NCI-H526 treated with DMSO at 0.1 percent for 48 hours (cell line): ENCODE data around the gene NXPE4.
"Not testable (repeated sequence)": the region's sequence is repeated elsewhere in the genome, so short reads cannot be mapped to it uniquely, and the experiment has no call there.

Source experiments
- DNase-seq: peaks from one replicate; lab custom pipeline; 2025; lab: John Stamatoyannopoulos, UW

The NXPE4 gene

GRCh38 chr11:114610550-114610949 lies 15.0 kb upstream of the NXPE4 start:
- DNase-seq = no peak

GRCh38 chr11:114609429-114609828 lies 13.8 kb upstream of the NXPE4 start:
- no peak for DNase-seq

- DNase-seq = not testable (repeated sequence)
Observed at GRCh38 chr11:114608605-114609004, 13.0 kb upstream of the NXPE4 start.

DNA sequence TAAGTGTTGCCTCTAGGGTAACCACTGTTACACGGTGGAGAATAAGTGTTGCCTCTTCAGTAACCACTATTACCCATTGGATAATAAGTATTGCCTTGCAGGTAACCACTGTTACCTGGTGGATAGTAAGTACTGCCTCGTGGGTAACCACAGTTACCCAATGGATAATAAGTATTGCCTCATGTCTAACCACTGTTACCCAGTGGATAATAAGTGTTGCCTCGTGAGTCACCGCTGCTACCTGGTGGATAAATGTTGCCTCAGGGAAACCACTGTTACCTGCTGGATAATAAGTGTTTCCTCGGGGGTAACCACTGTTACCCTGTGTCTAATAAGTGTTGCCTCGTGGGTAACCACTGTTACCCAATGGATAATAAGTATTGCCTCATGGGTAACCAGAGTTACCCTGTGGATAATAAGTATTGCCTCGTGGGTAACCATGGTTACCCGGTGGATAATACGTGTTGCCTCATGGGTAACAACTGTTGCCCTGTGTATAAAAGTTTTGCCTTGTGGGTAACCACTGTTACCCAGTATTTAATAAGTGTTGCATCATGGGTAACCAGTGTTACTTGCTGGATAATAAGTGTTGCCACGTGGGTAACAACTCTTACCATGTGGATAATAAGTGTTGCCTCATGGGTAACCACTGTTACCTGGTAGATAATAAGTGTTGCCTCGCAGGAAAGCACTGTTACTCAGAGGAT lies 12.3 kb upstream of the NXPE4 start:
- no peak for DNase-seq

DNA sequence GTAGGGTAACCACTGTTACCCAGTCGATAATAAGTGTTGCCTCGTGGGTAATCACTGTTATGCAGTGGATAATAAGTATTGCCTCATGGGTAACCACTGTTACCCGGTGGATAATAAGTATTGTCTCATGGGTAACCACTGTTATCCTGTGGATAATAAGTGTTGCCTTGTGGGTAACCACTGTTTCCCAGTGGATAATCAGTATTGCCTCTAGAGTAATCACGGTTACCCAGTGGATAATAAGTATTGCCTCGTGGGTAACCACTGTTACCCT lies 11.2 kb upstream of the NXPE4 start:
- not testable (repeated sequence) for DNase-seq

- no peak for DNase-seq
Observed at GRCh38 chr11:114606003-114606801, 10.6 kb upstream of the NXPE4 start.

GRCh38 chr11:114605370-114605769 lies 9.8 kb upstream of the NXPE4 start:
- no peak for DNase-seq

- DNase-seq = no peak
Observed at GRCh38 chr11:114604886-114605285, 9.3 kb upstream of the NXPE4 start.

- DNase-seq = no peak
Observed at GRCh38 chr11:114604179-114604813, 8.7 kb upstream of the NXPE4 start.

DNA sequence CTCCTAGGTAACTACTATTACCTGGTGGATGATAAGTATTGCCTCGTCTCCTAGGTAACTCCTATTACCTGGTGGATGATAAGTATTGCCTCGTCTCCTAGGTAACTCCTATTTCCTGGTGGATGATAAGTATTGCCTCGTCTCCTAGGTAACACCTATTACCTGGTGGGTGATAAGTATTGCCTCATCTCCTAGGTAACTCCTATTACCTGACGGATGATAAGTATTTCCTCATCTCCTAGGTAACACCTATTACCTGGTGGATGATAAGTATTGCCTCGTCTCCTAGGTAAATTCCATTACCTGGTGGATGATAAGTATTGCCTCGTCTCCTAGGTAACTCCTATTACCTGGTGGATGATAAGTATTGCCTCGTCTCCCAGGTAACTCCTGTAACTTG lies 7.6 kb upstream of the NXPE4 start:
- DNase-seq = not testable (repeated sequence)

GRCh38 chr11:114598461-114598860 lies 2.9 kb upstream of the NXPE4 start:
- no peak for DNase-seq

DNA sequence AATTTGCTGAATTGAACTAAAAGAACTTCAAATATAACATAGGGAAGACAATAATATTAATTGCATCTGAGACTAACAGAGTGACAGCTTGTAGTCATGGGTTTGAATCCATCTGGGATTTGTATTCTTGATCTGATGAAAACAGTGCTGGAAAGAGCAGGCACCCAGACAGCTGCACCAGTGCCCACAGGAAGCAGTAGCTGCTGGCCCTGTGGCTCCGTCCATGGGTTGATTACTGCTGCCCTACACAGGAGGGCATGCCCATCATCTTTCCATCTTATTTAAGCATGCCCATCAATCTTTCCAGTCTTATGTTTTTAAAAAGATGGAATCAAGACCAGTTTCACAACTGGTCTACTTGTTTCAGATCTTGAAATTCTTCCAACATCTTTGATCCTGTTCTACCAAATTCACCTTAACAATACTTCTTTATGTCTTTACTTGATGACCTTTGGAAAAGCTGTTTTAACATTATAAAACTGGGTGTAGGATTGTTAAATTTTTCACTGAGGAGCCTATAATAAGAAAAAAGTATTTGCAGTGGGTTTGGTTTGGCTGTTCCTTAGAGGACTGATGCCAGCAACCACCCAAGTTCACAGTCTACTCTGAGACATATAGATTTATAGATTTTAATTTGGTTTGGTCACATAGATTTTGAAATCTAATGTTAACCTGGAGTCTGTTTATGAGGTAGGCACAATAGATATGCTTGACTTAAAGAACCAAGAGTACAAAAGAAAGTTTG lies 761 bp upstream of the NXPE4 start:
- DNase-seq = no peak

GRCh38 chr11:114594703-114595102 lies 883 bp downstream of the NXPE4 start:
- no peak for DNase-seq

- DNase-seq = no peak
Observed at GRCh38 chr11:114587398-114587953, 8.1 kb downstream of the NXPE4 start.

DNA sequence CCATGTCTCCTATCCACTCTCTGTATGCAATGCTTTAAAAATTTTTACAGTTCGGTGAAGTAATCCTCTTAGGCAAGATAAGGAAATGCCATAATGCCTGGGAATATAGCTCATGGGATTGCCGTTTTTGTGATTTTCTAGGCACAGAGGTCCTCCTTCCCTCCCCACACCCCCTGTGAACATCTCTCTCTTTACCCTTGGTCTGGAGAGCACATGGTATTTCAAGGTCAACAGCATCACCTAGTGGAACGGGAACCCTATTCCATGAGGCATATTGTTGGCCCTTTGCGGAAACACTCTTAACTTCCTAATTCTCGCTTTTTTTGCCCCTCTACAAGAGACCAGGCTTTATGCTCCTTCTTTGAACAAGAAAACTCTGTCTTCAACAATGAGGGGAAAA lies 8.8 kb downstream of the NXPE4 start:
- no peak for DNase-seq

- no peak for DNase-seq
Observed at GRCh38 chr11:114571712-114572111, 23.9 kb downstream of the NXPE4 start.

- no peak for DNase-seq
Observed at GRCh38 chr11:114569801-114570200, 25.8 kb downstream of the NXPE4 start.

- no peak for DNase-seq
Observed at GRCh38 chr11:114566276-114566675, 29.3 kb downstream of the NXPE4 start.

DNA sequence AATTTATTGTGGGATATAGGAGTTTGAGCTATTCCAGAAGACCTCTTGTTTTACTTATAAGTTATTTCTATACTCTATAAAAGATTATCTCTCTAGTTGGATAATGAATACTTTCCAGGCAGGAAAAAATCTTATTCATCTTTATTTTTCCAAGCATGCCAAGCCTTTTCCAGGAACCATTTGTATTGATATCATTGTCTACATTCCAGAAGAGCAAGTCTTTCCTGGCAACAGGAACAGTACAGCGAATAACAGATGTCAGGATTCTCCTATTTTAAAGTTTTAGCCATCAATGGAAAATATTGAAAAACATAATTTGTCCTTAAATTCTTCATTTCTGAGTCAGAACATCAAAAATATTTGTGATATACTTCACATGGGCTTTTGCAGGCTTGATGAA lies 30.8 kb downstream of the NXPE4 start:
- no peak for DNase-seq

DNA sequence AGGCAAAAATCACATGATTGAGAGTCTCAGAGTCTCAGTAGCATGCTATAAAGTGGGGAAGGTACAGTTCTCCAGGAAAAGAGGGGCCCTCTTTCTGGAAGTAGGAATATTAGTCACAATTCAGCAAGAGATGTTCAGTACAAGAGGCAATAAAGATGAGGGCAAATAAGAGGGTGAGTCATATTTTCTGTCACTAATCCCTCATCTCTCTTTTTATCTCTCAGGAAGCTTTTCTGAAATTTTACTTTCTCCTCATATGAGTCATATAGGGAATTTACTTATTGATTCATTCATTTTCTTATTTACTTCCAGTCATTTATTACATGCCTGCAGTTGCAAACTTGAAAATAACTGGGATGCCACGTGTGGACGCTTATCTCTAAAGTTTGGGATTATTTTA lies 32.5 kb downstream of the NXPE4 start:
- no peak for DNase-seq

GRCh38 chr11:114562166-114562916 lies 33.2 kb downstream of the NXPE4 start:
- DNase-seq = no peak
